ENCODE data around the gene PPP1R9B. TPM values are rescaled to one million over a fixed set of nuclear protein-coding genes. Genes with fewer than 3 reads are reported as not detected.

PPP1R9B gene
- total and polyA plus RNA-seq, 2 experiments from 2014 or later: 5.1 to 26.2 TPM

GRCh38 chr17:50164697-50164988, 14.2 kb upstream of the PPP1R9B start:
- H3K36me3 ChIP-seq (replicated peaks; ENCODE audit: insufficient read depth, low read depth): no peaks in the 10 kb centered on the region
- no peak overlapping the region for H3K27ac ChIP-seq
- no peak for DNase-seq (ENCODE audit: low spot score)
- no peaks in the 10 kb centered on the region for H4K20me1 ChIP-seq (ENCODE audit: insufficient read depth, poor library complexity, severe bottlenecking)
- no peak overlapping the region for H3K4me3 ChIP-seq
- H2AFZ ChIP-seq: no peak overlapping the region
- H3K4me1 ChIP-seq (ENCODE audit: insufficient read depth): no peaks in the 10 kb centered on the region
- H3K9me2 ChIP-seq (replicated peaks; ENCODE audit: insufficient read depth): no peaks in the 10 kb centered on the region
- WGBS (ENCODE audit: low lambda C conversion rate, missing lambda C conversion rate): 95% methylated on average over 2 of the region's 2 CpGs
- no peaks in the 10 kb centered on the region for H3K9me3 ChIP-seq (ENCODE audit: low read depth)
- no peaks in the 10 kb centered on the region for H3K27me3 ChIP-seq
- TF ChIP-seq EZH2 (IDR thresholded peaks at IDR 0.05; ENCODE audit: borderline replicate concordance) (no peak), CTCF (IDR thresholded peaks at IDR 0.05; ENCODE audit: poor library complexity) (no peak)
- H3K4me2 ChIP-seq: no peak overlapping the region
- H3K79me2 ChIP-seq: no peaks in the 10 kb centered on the region

GRCh38 chr17:50163843-50164696, 13.6 kb upstream of the PPP1R9B start:
- WGBS (ENCODE audit: low lambda C conversion rate, missing lambda C conversion rate): 77% methylated on average over 11 of the region's 11 CpGs
- Histone ChIP-seq H3K36me3 (replicated peaks; ENCODE audit: insufficient read depth, low read depth) (no peaks in the 10 kb centered on the region), H3K79me2 (no peaks in the 10 kb centered on the region), H2AFZ (no peak overlapping the region), H3K4me3 (no peak overlapping the region), H3K9me2 (replicated peaks; ENCODE audit: insufficient read depth) (no peaks in the 10 kb centered on the region), H3K27ac (no peak overlapping the region), H3K4me1 (ENCODE audit: insufficient read depth) (no peaks in the 10 kb centered on the region), H3K27me3 (no peaks in the 10 kb centered on the region), H3K4me2 (no peak overlapping the region), H4K20me1 (ENCODE audit: insufficient read depth, poor library complexity, severe bottlenecking) (no peaks in the 10 kb centered on the region), H3K9me3 (ENCODE audit: low read depth) (no peaks in the 10 kb centered on the region)
- DNase-seq (ENCODE audit: low spot score): no peak
- TF ChIP-seq EZH2 (IDR thresholded peaks at IDR 0.05; ENCODE audit: borderline replicate concordance): no peak
- TF ChIP-seq EZH2phosphoT487 (IDR thresholded peaks at IDR 0.05; ENCODE audit: low read depth, severe bottlenecking, unreplicated experiment): no peak
- no peak for TF ChIP-seq CTCF (IDR thresholded peaks at IDR 0.05; ENCODE audit: poor library complexity)

- no peaks in the 10 kb centered on the region for H3K79me2 ChIP-seq
- 88% methylated on average over 8 of the region's 8 CpGs for WGBS (ENCODE audit: low lambda C conversion rate, missing lambda C conversion rate)
- H3K4me3 ChIP-seq: no peak overlapping the region
- DNase-seq (ENCODE audit: low spot score): no peak
- no peaks in the 10 kb centered on the region for H3K36me3 ChIP-seq (replicated peaks; ENCODE audit: insufficient read depth, low read depth)
- H4K20me1 ChIP-seq (ENCODE audit: insufficient read depth, poor library complexity, severe bottlenecking): no peaks in the 10 kb centered on the region
- TF ChIP-seq EZH2 (IDR thresholded peaks at IDR 0.05; ENCODE audit: borderline replicate concordance) (no peak), CTCF (IDR thresholded peaks at IDR 0.05; ENCODE audit: poor library complexity) (no peak), EZH2phosphoT487 (IDR thresholded peaks at IDR 0.05; ENCODE audit: low read depth, severe bottlenecking, unreplicated experiment) (no peak)
- no peaks in the 10 kb centered on the region for H3K9me2 ChIP-seq (replicated peaks; ENCODE audit: insufficient read depth)
- H2AFZ ChIP-seq: no peak overlapping the region
- H3K27ac ChIP-seq: no peak overlapping the region
- no peaks in the 10 kb centered on the region for H3K27me3 ChIP-seq
- H3K9me3 ChIP-seq (ENCODE audit: low read depth): no peaks in the 10 kb centered on the region
- no peaks in the 10 kb centered on the region for H3K4me1 ChIP-seq (ENCODE audit: insufficient read depth)
- no peak overlapping the region for H3K4me2 ChIP-seq
These were observed 12.2 kb upstream of the PPP1R9B start for GRCh38 chr17:50162466-50163254.

Measured in hepatocyte (in vitro differentiated cells).